Endodermal cell (in vitro differentiated cells): ENCODE results near the gene MELTF. TPM values are rescaled to one million over a fixed set of nuclear protein-coding genes. Genes with fewer than 3 reads are reported as not detected.
A peak's percentile ranks its signal among the peaks of the same experiment; 100 is the strongest.

Source experiments
- DNase-seq: peaks from one replicate; pipeline ENCODE4 v3.0.0-alpha.2; 2017
- H3K27ac ChIP-seq: 2 replicates; pipeline ENCODE4 v1.5.1; 2013; ENCODE audit warnings: mild to moderate bottlenecking, low read depth, low read length, moderate library complexity
- H3K27me3 ChIP-seq: 2 replicates; pipeline ENCODE4 v1.6.1; 2013; ENCODE audit warnings: mild to moderate bottlenecking, low read length, moderate library complexity; ENCODE audit not compliant: insufficient read depth, control insufficient read depth, poor library complexity, severe bottlenecking
- H3K36me3 ChIP-seq: 2 replicates; pipeline ENCODE4 v1.7.0; 2013; ENCODE audit warnings: mild to moderate bottlenecking, low read length, moderate library complexity; ENCODE audit not compliant: control insufficient read depth, insufficient read depth
- H3K4me1 ChIP-seq: one replicate; pipeline ENCODE4 v1.7.0; 2013; ENCODE audit warnings: low read length; ENCODE audit not compliant: control insufficient read depth, insufficient read depth
- H3K4me3 ChIP-seq: 2 replicates; pipeline ENCODE4 v1.5.1; 2013; ENCODE audit warnings: mild to moderate bottlenecking, low read length, moderate library complexity
- H3K9ac ChIP-seq: 2 replicates; pipeline ENCODE4 v1.6.1; 2013; ENCODE audit warnings: mild to moderate bottlenecking, low read length, moderate library complexity; ENCODE audit not compliant: poor library complexity, severe bottlenecking; ENCODE audit errors: extremely low read depth
- H3K9me3 ChIP-seq: 2 replicates; pipeline ENCODE4 v1.6.1; 2013; ENCODE audit warnings: mild to moderate bottlenecking, low read length, moderate library complexity; ENCODE audit not compliant: control insufficient read depth
- H3K27ac Mint-ChIP-seq: 2 replicates; pipeline ENCODE4 v1.8.0; 2020; ENCODE audit warnings: mixed read lengths
- H3K27me3 Mint-ChIP-seq: 2 replicates; pipeline ENCODE4 v1.8.0; 2021; ENCODE audit warnings: mild to moderate bottlenecking, mixed read lengths; ENCODE audit not compliant: insufficient read depth
- H3K36me3 Mint-ChIP-seq: 2 replicates; pipeline ENCODE4 v1.8.0; 2020; ENCODE audit warnings: low read depth, mixed read lengths
- H3K4me1 Mint-ChIP-seq: 2 replicates; pipeline ENCODE4 v1.8.0; 2020; ENCODE audit warnings: mixed read lengths
- H3K4me3 Mint-ChIP-seq: 2 replicates; pipeline ENCODE4 v1.8.0; 2020; ENCODE audit warnings: mild to moderate bottlenecking, moderate library complexity, mixed read lengths
- H3K9me3 Mint-ChIP-seq: 2 replicates; pipeline ENCODE4 v1.8.0; 2020; ENCODE audit warnings: mild to moderate bottlenecking, mixed read lengths
- WGBS, 2 experiments: methylation state at CpG; one replicate each; pipeline versions ENCODE4 v1.1.5 to v1.1.7; 2013; ENCODE audit warnings: missing lambda C conversion rate in 2 of 2, mixed read lengths in 1 of 2; ENCODE audit not compliant: insufficient coverage in 1 of 2, insufficient read length in 1 of 2; 5-methylcytosine and 5-hydroxymethylcytosine counted together
- total RNA-seq, 2 donors: library from RNA; stranded (reverse); fragmentation: NEBNext Ultra II Directional in 1 of 2; extraction: Animal tissue kit (Norgen Biotek cat#: 25700) in 1 of 2; gene quantifications; 2 replicates in 1 of 2; 3 replicates in 1 of 2; pipeline ENCODE4 v1.2.1, GENCODE V29; 2021
- TF ChIP-seq, protein P1 (sequence below): fragments of 200-600 bp; sonication (generic); conservative IDR thresholded peaks from 2 replicates; pipeline ENCODE4 v1.5.0; 2021; ENCODE audit warnings: antibody characterized with exemption, mild to moderate bottlenecking

The MELTF gene
- total RNA-seq, 2 donors from 2014 or later = 11.3 to 15.1 TPM

DNA sequence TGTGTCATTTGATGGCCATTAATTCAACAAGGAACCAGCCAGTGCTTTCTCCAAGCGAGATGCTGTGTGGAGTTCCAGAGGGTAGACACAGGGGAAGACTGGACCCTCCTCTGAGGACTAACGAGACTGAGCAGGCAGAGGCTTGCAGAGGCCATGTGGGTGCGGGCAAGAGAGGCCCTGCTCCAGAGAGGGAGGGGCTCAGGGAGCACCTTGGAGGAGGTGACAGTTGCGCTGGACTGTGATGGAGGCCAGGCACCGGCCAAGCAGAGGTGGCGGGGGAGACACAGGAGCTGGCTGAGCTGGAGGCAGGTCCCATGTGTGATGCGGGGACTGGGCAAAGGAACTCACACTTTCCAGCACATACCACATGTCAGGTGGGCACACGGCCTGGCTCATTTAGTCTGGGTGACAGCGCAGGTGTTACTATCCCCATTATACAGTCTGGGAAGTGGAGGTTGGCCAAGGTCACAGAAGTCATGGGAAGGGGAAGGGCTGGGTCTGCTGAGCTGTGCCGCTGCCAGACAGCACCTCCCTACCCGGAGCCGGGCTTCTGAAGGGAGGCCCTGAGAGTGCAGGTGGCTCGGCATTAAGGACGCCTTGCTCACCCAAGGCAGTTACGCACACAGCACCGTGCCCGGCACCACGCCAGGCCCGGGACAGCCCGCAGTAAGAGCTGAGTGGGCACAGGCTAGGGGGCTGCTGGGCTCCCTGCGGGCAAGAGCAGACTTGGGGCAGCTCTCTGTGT lies 3.7 kb downstream of the MELTF start:
- H3K27me3 Mint-ChIP-seq = peaks cover 31% of the 10 kb centered on the region
- 92 to 95% methylated on average over 6 to 21 of the region's 21 CpGs for WGBS, 2 experiments
- DNase-seq = peak; percentile 44

DNA sequence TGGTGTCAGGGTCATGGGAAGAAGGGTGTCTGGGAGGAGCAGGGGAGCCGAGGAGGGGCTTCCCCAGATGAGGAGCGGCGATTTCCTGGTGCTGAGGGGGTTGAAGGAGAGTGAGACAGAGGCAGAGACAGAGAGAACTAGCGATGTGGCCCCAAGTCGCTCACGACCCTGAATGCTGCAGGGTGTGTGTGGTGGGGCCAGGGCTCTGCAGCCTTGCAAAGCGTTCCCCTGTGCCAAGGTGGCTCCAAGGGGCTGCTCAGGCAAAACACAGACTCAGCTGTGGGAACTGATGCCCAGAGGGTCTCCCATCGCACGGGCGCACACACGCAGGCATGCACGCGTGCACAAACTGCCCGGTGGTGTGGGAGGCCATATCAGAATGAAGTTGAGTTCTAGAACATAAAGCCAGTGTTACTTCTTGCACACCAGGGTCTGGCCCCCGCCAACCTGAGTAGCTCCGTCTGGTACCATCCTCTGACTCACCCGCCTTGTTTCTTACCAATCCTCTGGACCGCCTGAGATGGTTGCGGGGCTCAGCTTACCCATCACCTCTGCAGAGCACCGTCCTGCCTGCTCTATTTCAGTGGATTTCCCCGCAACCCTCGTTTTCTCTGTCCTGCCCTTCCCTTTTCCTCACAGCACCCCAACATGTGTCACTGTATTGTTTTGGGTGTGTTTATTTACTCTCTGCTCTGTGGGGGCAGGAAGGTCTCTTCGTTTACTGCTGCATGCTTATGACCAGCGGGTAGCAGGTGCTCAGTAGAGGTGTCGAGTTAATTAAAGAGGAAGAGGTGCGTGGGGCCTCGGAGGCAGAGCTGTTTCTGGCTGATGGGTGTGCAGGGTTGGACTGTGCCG lies 4.5 kb downstream of the MELTF start:
- DNase-seq = peak; percentile 31
- Mint-ChIP-seq H3K4me1 (peaks cover 17% of the 10 kb centered on the region), H3K4me3 (no peak overlapping the region), H3K36me3 (peaks cover 5% of the 10 kb centered on the region), H3K27me3 (peaks cover 27% of the 10 kb centered on the region), H3K27ac (no peak overlapping the region), H3K9me3 (no peaks in the 10 kb centered on the region)
- H3K9me3 ChIP-seq = no peaks in the 10 kb centered on the region
- 86 to 92% methylated on average over 18 to 28 of the region's 28 CpGs for WGBS, 2 experiments
- no peaks in the 10 kb centered on the region for H3K4me1 ChIP-seq
- TF ChIP-seq, protein P1, sequence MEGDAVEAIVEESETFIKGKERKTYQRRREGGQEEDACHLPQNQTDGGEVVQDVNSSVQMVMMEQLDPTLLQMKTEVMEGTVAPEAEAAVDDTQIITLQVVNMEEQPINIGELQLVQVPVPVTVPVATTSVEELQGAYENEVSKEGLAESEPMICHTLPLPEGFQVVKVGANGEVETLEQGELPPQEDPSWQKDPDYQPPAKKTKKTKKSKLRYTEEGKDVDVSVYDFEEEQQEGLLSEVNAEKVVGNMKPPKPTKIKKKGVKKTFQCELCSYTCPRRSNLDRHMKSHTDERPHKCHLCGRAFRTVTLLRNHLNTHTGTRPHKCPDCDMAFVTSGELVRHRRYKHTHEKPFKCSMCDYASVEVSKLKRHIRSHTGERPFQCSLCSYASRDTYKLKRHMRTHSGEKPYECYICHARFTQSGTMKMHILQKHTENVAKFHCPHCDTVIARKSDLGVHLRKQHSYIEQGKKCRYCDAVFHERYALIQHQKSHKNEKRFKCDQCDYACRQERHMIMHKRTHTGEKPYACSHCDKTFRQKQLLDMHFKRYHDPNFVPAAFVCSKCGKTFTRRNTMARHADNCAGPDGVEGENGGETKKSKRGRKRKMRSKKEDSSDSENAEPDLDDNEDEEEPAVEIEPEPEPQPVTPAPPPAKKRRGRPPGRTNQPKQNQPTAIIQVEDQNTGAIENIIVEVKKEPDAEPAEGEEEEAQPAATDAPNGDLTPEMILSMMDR = no peak
- H3K36me3 ChIP-seq = no peaks in the 10 kb centered on the region
- H3K9ac ChIP-seq = no peak overlapping the region
- H3K27me3 ChIP-seq = peaks cover 18% of the 10 kb centered on the region
- H3K4me3 ChIP-seq = no peak overlapping the region
- H3K27ac ChIP-seq = peak overlapping the region; percentile 29

More for the DNA sequence above, 3.7 kb downstream of the MELTF start:
- H3K9ac ChIP-seq = no peak overlapping the region
- H3K36me3 ChIP-seq = no peaks in the 10 kb centered on the region
- no peaks in the 10 kb centered on the region for H3K9me3 ChIP-seq
- H3K4me3 ChIP-seq = no peak overlapping the region
- Mint-ChIP-seq H3K4me1 (peaks cover 19% of the 10 kb centered on the region), H3K4me3 (no peak overlapping the region), H3K27ac (no peak overlapping the region), H3K9me3 (no peaks in the 10 kb centered on the region), H3K36me3 (peaks cover 5% of the 10 kb centered on the region)
- TF ChIP-seq, protein P1 = no peak
- peaks cover 18% of the 10 kb centered on the region for H3K27me3 ChIP-seq
- H3K27ac ChIP-seq = no peak overlapping the region
- no peaks in the 10 kb centered on the region for H3K4me1 ChIP-seq

DNA sequence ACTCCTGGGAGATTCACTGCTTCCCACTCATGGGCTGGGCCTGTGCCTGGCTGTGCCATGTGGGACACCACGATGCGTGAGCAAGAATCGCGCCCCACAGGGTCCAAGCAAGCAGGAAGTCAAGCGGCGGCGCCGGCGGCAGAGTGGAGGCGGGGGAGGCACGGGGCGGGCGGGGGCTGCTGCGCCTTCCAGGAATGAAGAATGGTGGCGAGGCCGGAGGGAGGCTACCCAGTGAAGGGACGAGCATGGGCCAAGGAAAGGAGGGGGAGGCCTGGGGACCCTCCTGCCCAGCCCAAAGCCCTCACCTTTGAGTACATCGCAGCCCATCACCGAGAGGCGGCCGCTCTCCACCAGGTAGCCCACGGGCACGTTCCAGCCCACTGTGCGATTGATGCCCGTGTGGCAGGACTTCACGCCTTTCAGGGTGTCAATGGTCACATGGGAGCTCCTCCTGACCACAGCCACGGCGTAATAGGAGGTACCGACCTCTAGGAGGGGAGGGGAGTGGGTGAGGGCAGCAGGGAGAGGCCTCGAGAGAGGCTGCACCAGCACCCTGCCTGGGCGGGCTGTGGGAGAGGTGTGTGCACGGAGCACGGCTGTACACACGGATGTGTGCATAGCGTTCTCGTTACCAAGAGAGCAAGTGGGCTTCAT lies 5.5 kb downstream of the MELTF start:
- H3K4me1 Mint-ChIP-seq = peaks cover 17% of the 10 kb centered on the region
- TF ChIP-seq, protein P1 = no peak
- Histone ChIP-seq H3K9ac (no peak overlapping the region), H3K4me3 (no peak overlapping the region), H3K9me3 (no peaks in the 10 kb centered on the region), H3K36me3 (no peaks in the 10 kb centered on the region), H3K27ac (no peak overlapping the region), H3K27me3 (peaks cover 14% of the 10 kb centered on the region), H3K4me1 (no peaks in the 10 kb centered on the region)
- H3K27me3 Mint-ChIP-seq = peaks cover 22% of the 10 kb centered on the region
- no peak overlapping the region for H3K27ac Mint-ChIP-seq
- peaks cover 5% of the 10 kb centered on the region for H3K36me3 Mint-ChIP-seq
- no peak overlapping the region for H3K4me3 Mint-ChIP-seq
- DNase-seq = peak; percentile 51
- H3K9me3 Mint-ChIP-seq = no peaks in the 10 kb centered on the region
- 92% methylated on average over 26 to 36 of the region's 36 CpGs for WGBS, 2 experiments
